D341Med (cell line): ENCODE measurements around the gene STK11.

Experiments used
- DNase-seq: peaks from one replicate; pipeline ENCODE4 v3.0.0; 2012; ENCODE audit warnings: low spot score

STK11 gene, protein sequence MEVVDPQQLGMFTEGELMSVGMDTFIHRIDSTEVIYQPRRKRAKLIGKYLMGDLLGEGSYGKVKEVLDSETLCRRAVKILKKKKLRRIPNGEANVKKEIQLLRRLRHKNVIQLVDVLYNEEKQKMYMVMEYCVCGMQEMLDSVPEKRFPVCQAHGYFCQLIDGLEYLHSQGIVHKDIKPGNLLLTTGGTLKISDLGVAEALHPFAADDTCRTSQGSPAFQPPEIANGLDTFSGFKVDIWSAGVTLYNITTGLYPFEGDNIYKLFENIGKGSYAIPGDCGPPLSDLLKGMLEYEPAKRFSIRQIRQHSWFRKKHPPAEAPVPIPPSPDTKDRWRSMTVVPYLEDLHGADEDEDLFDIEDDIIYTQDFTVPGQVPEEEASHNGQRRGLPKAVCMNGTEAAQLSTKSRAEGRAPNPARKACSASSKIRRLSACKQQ

DNA sequence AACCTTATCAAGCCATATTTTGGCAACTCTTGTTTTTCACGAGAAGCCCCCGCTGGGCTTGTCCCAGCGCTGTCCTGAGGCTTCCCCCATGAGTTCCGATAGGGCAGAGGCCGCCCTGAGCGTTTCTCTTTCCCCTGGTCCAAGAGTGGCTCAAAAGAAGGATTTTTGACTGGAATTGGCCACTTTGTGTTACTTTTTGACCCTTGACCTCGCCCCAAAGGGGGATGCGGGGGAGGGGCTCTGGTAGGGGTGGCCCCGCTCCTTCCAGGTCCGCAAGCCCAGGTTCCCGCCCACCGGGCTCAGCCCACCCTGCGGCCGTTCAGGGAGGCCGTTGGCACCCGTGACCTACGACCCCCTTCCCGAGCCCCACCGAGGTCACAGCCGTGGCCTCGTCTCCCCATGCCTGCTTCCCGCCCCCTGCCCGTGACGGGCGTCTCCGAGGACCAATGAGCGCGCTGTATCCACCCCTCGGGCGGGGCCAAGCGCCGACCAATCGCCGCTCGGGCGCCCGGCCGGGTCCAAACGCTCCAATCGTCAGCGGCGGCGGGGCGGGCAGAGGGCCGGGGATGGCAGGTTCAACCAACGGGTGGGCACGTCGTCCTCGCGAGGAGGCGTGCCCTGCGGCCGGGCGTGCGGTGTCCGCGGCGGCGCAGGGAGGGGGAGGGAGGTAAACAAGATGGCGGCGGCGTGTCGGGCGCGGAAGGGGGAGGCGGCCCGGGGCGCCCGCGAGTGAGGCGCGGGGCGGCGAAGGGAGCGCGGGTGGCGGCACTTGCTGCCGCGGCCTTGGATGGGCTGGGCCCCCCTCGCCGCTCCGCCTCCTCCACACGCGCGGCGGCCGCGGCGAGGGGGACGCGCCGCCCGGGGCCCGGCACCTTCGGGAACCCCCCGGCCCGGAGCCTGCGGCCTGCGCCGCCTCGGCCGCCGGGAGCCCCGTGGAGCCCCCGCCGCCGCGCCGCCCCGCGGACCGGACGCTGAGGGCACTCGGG is at the start of gene STK11:
TSS of gene STK11 (plus strand) at position 665 of the 986 bp plus-strand sequence. CDS start 1,136 bp downstream, outside the sequence.
- DNase-seq = peak; percentile 100

DNA sequence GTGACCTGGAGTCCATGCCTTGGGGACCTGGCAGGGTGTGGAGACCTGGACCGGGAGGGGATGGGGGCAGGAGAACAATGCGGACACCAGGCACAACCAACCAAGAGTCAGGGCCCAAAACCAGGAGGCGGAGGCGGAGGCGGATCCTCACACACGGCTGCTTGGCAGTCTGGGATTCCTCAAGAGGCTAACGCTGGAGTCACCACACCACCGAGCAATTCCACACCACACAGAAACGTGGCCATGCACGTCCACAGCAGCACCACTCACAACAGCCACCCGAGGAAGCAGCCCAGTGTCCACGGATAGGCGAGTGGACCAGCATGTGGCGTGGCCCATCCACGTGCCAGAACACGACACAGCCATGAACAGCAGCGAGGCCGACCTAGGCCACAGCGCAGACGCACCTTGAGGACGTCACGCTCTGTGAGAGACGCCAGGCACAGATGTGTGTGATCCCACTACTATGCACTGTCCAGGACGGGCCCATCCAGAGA is 49.2 kb upstream of the STK11 start:
- no peak for DNase-seq

DNA sequence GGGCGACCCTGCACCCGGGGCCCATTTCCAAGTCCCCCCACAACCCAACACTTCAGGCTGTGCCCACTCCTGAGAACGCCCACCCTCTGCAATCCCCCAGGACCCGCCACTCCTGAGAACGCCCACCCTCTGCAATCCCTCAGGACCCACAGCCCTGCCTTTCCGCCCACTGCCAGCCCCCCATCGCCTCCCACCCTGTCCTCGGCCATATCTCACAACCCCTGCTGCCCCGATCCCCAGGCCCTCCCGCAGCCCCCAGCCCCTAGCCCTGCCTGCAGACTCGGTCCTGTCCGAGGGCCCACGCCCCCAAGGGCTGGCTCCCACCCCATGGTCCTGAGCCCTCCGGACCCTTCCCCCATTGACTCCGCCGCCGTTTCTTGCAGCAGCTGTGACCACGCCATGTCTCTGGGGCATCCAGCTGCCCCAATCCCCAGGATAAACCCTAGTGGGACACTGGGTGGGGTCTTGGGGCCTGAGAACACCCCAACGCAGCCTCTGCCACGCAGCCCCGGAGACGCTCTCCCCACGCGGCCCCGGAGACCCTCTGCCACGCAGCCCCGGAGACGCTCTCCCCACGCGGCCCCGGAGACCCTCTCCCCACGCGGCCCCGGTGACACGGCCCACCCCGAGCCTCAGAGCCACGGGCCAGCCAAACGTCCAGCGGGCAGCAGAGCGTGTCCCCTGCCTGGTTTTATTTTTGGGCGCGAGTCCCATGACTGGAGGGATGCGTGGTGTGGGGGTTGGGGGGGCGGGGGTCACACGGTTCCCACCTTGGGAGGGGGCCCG is 48.6 kb upstream of the STK11 start:
- DNase-seq = no peak

DNA sequence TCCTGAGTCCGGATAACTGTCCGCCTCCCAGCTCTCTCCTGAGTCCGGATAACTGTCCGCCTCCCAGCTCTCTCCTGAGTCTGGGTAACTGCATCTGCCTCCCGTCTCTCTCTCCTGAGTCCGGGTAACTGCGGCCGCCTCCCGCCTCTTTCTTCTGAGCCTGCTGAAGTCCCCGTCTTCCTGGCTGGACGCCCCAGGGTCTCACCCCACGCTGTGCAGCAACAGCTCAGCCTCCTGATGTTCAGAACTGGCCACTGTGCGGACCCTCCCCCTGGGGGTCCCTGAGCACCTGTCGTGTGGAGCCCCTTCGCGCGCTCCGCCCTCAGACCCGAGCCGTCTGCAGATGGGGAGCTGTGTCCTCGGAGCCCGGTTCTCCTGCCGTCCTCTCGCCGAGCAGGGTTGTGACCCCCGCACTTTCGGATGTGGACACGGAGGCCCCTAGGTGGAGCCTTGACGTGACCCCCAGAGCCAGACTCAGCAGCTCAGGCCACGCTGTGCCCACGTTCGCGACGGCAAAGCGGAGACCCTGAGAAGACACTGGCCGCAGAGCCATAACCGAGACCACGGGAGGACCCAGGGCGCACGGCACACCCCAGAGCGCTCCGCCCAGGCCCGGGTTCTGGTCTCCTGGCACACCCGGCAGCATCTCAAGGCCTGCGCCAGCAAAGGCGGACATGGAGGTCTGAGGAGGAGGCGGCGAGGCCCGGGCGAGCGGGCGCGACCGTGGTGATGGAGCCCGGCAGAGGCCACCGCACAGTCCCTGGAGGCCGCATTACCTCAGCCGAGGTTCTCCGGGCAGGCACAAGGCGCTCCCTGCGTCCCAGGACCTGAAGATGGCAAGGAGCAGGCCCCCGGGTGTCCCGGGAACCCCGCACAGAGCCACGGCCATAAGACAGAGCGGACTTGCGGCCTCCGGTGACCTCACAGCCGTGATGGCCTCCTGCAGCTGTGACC is 47.4 kb upstream of the STK11 start:
- no peak for DNase-seq

DNA sequence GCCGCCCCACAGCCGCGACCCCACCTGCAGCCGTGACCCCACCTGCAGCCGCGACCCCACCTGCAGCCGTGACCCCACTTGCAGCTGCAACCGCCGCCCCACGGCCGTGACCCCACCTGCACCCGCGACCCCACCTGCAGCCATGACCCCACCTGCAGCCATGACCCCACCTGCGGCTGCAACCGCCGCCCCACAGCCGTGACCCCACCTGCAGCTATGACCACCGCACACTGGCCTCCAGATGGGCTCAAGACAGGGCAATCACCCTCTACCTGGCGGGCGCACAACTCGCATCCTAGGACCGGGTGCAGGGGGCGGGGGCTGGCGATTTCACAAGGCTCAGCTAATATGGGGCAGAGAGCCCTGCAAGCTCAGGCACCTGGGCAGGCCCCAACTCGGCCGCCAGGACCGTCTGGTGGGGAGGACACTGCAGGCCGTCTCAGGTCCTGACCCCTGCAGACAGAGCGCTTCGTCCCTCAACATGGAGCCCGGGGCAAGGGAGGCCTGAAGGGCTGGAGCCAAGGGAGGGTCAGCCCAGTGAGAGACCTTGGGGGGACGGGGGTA is 46.6 kb upstream of the STK11 start:
- no peak for DNase-seq

DNA sequence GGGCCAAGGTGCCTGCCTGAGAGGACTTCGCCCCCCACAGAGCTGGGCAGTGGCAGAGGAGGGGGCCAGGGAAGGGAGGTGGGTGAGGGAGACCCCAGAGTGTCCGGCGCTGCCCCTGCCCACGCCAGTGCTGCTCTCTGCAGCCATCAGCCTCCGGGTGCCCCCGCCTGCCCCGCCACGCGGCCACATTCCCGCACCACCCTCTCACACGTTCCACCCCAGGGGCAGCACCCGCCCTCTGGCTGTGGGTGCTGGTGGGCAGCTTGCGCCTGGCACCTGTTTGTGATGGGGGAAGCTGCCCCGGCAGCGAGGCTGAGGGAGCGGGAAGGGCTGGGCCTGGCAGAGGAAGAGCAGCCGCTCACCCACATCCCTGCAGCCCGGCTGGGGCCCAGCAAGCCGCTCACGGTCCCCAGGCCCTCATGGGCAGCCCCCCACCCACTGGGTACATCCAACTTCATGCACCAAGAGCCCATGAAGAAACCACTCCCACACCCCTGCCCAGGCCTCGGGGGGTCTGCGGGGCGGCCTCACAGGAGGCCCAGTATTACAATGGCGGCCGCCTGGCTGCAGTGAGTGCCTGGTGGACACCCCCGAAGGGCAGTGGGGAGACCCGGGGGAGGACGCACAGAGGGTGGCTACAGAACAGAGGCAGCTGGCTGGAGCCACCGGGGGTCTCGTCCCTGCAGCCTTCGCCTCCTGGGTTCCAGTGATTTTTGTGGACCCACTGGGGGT is 45.5 kb upstream of the STK11 start:
- no peak for DNase-seq

DNA sequence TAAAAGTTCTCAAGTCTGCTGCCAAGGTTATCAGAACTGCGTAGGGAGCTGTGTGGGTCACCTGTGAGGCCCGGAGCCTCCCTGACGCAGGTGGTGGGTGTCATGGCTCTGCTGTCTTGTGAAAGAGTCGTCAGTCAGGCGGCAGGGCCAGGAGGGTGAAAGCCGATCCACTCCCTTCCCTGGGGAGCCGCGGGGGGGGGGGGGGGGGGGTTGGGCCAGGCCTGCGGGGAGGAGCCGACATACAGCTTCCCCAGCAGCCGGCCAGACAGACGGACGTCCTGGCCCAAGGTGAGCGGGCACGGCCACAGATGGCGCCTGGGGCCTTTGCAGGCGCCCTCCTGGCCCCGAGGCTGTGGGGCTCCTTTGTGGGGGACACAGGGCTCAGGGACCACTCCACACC is 43.9 kb upstream of the STK11 start:
- peak; percentile 76 for DNase-seq

DNA sequence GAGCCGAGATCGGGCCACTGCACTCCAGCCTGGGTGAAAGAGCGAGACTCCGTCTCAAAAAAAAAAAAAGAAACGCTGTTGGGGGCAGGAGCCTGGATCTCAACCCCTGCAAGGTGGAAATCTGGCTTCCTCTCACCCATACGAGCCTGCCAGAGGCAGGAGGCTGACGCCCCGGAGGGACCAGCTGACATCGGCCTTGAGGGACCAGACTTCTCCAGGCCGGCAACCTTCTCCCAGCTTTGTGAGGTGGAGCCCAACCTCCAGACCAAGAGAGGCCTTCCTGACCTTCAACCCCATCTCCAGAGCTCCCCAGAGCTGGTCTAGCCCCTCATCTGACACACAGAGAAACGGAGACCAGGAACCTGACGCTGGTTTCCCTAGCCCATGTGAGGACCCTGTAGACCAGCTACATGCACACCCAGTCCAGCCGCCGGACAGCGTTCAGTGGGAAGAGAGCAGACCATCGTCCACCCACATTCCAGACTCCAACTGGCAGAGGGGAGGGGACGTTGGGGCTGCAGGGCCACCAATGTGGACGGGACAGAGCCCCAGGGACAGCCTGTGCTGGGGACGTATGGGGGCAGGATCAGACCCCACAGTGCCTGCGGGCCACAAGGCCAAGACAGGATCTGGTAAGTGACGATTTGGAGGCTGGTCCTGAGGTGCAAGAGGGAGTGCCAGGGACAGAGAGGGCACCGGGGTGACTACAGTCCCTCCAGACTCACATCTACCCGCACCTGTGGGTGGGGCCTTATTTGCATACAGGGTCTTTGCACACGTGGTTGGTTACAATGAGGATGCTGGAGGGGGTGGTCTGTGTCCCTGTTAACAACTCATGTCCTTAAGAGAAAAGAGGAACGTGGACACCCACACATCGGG is 42.9 kb upstream of the STK11 start:
- DNase-seq = no peak

DNA sequence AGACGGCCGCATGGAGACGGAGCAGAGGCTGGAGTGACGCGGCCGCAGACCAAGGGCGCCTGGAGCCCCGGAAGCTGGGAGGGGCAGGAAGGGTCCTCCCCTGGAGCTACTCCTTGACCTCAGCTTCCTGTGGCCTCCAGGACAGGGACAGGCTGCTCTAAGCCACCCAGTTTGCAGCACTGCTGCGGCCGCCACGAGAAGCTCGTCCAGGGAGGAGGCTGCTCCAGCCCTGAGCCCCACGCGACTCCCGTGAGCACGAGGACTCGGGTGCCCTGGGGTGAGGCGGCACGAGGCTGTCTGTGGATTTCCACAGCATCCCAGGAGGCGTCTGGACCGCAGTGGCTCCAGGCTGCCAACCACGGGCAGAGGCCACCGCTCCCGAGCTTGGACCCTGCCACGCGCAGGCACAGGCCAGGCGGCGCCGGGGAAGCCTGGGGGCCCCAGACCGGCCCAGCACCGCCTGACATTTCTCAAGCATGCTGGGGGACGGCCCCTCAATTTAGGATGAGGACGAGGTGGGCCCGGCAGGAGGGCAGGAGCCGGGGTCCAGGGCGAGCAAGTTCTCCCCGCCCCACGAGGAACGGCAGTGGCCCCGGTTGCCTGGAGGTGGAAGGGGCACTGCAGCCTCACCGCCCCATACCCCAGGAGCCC is 42.2 kb upstream of the STK11 start:
- DNase-seq = no peak

DNA sequence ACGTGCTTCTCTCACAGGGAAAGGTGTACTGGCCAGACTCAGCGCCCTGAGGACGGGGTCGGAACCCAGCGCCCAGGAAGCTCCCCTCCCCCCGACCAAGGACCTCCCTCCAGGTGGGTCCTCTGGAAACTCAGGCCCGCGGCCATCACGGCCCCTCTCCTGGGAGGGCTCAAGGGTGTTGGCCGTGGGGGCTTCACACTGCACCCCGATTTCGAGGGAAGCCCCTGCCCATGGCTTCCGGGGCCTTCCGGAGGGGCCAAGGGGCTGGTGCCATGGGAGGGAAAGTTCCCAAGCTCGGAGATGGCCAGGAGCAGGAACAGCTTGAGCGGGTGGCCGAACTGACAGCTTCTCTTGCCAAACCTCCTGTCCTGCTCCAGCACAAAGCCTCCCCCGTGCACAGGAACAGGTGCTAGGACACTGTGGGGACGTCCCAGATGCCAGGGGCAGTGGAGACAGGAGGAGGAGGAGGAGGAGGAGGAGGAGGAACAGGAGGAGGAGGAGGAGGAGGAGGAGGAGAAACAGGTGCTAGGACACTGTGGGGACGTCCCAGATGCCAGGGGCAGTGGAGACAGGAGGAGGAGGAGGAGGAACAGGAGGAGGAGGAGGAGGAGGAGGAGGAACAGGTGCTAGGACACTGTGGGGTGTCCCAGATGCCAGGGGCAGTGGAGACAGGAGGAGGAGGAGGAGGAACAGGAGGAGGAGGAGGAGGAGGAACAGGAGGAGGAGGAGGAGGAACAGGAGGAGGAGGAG is 41.5 kb upstream of the STK11 start:
- DNase-seq = no peak

DNA sequence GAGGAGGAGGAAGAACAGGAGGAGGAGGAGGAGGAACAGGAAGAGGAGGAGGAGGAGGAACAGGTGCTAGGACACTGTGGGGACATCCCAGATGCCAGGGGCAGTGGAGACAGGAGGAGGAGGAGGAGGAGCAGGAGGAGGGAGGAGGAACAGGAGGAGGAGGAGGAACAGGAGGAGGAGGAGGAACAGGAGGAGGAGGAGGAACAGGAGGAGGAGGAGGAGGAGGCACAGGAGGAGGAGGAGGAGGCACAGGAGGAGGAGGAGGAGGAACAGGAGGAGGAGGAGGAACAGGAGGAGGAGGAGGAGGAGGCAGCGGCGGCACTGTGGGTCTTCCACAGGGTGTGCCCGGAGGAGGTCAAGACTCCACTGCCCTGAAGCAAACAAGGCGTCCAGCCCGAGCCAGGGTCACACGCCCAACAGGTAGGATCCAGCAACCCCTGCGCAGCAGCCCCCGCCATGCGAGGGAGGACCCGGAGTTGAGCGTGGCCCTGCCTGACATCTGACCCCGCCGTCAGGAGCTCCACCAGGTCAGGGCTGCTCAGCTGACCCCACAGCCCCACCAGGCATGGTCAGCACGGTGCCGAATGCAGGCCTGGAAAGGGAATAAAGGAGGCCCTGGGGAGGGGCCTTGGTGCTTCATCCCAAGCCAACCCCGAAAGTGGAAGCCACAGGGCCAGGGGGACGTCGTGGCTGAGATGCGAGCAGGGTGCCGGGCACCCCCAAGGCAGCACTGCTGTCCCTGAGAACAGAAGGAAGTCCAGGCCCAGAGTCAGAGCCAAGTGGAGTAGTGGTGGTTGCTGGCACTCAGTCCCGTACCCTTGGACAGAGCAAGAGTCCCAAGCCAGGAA is 40.7 kb upstream of the STK11 start:
- DNase-seq = no peak

DNA sequence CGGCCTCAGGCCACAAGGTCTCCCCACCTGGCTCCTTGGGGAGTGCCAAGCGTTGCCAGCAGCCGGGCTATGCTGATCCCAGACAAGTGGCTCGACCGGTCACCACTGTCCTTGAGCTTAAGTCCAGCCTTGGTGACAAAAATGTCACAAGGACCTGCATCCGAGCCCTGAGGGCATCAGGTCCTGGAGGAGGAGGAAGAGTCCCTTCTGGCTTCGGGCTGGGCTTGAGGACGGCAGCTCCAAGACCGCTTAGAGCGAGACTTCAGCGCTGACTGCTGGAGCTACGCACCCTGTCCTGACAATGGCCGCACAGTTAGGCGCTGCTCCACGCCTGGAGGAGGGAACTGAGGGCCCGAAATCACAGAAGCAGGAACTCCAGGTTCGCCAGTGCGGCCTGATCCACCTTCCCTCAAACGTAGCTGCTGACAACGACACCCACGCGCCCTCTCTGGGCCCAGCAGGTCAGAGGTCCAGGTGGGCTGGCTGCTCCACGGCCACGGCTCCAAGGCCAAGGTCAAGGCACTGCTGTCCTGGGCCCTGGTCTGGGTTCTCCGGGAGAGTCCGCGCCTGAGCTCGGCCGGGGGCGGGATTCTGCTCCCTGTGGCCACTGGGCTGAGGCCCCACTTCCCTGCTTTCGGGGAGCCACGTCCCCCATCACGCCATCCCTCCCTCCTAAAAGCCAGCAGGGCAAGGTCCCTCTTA is 38.6 kb upstream of the STK11 start:
- no peak for DNase-seq

DNA sequence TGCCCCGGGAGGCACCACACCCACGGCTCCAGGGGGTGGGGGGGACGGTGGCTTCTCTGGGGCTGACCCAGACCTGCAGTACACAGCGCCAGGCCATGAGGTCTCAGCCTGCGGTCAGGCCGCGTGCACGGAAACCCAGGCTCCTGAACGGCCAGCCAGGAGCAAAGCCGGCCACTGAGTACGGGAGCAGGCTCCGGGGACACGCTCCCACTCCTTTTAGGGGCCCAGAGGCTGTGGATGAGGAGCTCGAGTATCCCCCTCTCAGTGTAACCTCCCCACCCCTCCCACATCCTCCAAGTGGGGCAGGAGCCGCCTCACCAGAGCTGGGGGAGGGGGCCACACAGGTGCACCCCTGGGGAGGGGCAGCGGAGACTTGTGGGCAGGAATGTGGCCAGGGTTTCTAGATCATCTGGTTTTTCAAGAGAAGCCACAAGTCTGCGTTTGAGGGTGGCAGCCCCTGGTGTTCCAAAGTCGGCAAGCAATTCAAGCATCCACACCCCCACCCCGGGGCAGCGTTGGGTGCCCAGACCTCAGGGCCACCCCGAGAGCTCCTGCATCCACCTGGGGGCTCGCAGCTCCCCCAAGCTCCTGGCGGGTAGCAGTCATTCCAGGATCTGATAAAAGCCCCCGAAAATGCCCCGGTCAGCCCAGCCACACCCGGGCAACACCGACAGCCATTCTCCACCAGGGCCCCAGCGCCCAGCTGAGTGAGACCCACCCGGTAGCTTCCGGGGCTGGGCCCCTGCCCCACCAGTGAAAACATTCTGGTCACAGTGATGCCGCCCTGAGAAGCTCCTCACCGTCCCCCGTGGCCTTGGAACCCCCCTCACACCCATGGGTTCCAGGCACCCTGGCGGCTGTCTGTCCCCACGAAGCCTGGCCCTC is 37.6 kb upstream of the STK11 start:
- DNase-seq = no peak

DNA sequence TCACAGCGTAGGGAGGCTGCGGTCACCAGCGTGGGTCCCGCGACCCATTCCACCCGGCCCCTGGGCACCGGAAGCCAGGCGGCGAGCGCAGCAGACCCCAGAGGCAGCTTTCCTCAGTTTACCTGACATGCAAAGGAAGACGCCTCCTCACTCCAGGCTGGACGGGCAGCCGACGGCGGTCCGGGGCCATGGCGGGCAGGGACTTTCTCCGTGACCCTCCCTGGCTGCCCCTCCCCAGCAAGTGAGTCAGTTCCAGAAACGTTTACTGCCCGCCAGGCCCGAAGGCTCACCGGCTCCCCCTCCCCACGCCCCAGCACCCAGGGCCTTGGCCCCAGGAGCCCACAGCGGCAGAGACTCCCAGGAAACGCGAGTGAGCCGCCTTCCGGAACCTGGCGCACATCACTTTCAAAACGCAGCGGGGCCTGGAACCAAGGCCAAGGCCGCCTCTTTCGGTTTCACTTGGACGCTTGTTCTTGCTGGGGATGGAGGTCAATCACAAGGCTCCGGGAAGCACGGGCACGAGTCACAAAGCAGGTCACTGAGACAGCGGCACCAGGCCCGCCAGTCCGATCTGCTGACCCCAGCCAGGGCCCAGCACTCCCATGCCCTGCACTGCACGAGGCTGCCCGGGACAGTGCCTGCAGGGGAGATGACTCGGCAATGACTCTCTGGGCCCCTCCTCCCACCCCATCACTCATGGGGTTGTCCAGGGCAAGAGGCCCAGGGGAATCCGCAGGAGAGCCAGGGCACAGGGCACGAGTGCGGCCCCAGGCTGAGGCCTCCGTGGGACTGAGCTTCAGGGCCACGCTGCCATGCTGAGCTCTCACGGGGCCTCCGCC is 36.8 kb upstream of the STK11 start:
- no peak for DNase-seq
